Tibial nerve (tissue), 4 donors: Measurements from ENCODE around the gene KCNQ1.
A peak's percentile ranks its signal among the peaks of the same experiment; 100 is the strongest.

Source experiments
- CTCF ChIP-seq, 5 experiments: fragments of 200-600 bp in 3 of 5; fragments of 450-650 bp in 2 of 5; sonication (generic) in 3 of 5; IDR thresholded peaks; one replicate each; pipeline ENCODE4 v1.5.1; 2016 to 2019; ENCODE audit warnings: antibody characterized with exemption in 5 of 5, mild to moderate bottlenecking in 3 of 5, moderate library complexity in 2 of 5
- EP300 ChIP-seq, 2 donors: sonication (generic); formaldehyde crosslinking; IDR thresholded peaks; one replicate each; pipeline ENCODE4 v1.6.1; 2017; ENCODE audit warnings: antibody characterized with exemption in 2 of 2, mild to moderate bottlenecking in 1 of 2
- POLR2A ChIP-seq, 2 donors: fragments of 450-650 bp; IDR thresholded peaks; one replicate each; pipeline ENCODE4 v1.6.1; 2017; ENCODE audit warnings: antibody characterized with exemption in 2 of 2, mild to moderate bottlenecking in 2 of 2, moderate library complexity in 2 of 2

DNA sequence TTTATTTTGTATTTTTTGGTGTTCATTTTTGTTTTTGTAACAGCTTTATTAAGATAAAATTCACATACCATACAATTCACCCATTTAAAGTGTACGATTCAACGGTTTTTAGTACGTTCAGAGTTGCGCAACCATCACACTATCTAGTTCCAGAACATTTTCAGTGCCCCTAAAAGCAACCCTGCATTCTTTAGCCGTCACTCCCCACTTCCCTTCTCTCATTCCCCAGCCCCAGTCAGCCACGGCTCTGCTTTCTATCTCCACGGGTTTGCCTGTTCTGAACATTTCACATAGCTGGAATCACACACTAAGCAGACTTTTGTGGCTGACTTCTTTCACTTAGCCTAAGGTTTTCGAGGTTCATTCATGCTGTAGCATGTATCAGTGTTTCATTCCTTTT is 264.6 kb downstream of the KCNQ1 start:
- TF ChIP-seq CTCF (IDR thresholded peaks at IDR 0.05) (no peak), POLR2A (IDR thresholded peaks at IDR 0.05) (no peak), EP300 (IDR thresholded peaks at IDR 0.05) (peak in 1 of 2 donors; percentile 20)
